NCI-H2227 treated with DMSO at 0.1 percent for 48 hours (cell line): ENCODE data around the gene IL17REL.
A peak's percentile ranks its signal among the peaks of the same experiment; 100 is the strongest.

Experiments used
- DNase-seq: peaks from one replicate; lab custom pipeline; 2025; lab: John Stamatoyannopoulos, UW

IL17REL gene

GRCh38 chr22:50046019-50046415 is 33.5 kb upstream of the IL17REL start:
- no peak for DNase-seq

- no peak for DNase-seq
These were observed 32.9 kb upstream of the IL17REL start for GRCh38 chr22:50045211-50046018.

- no peak for DNase-seq
These were observed 32.0 kb upstream of the IL17REL start for GRCh38 chr22:50044485-50045118.

DNA sequence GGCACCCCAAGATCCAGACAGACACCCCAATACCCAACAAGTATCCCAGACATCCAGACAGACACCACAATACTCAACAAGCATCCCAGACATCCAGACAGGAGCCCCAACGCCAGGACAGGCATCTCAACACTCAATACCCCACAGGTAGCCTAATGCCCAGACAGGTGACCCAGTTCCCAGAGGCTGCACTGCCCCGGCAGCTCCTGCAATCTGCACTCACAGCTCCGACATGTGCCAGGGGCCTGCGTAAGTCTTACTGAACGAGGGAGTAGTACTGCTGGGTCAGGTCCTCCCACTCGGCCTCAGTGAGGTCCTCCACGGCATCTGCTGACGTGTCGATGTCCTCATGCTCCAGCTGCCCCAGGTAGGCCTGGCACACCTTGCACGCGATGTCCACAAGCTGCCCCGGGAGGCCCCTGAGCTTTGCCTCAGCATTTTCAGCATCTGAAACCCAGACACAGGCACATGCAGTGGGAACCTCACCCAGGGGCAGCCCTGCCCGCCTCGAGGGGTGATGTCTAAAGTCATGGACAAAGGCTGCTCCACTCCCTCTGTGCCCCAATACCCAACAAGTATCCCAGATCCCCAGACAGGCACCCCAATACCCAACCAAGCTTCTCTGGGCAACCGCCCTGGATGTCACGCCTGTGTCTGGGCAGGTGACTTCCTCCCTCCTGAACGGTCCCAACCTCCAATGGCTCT is 28.9 kb upstream of the IL17REL start:
- DNase-seq, result no peak

DNA sequence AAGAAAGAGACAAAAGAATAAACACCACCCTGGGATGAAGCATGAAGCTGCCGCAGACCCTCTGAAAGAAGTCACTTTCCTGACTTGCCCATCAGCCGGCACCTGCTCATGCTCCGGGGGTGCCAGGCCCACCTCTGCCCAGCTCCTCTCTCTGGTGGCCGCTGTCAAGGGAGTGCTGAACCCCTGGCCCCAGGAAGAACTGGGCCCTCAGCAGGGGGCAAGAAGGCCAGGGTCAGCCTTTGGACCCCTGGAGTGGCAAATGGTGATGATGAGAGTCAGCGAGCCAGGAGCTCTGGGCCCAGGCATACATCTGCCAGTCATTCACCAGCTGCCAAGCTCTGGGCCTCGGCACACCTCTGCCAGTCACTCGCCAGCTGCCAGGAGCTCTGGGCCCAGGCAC is 28.2 kb upstream of the IL17REL start:
- DNase-seq, result no peak

GRCh38 chr22:50039669-50040443 is 27.3 kb upstream of the IL17REL start:
- DNase-seq, result no peak

DNA sequence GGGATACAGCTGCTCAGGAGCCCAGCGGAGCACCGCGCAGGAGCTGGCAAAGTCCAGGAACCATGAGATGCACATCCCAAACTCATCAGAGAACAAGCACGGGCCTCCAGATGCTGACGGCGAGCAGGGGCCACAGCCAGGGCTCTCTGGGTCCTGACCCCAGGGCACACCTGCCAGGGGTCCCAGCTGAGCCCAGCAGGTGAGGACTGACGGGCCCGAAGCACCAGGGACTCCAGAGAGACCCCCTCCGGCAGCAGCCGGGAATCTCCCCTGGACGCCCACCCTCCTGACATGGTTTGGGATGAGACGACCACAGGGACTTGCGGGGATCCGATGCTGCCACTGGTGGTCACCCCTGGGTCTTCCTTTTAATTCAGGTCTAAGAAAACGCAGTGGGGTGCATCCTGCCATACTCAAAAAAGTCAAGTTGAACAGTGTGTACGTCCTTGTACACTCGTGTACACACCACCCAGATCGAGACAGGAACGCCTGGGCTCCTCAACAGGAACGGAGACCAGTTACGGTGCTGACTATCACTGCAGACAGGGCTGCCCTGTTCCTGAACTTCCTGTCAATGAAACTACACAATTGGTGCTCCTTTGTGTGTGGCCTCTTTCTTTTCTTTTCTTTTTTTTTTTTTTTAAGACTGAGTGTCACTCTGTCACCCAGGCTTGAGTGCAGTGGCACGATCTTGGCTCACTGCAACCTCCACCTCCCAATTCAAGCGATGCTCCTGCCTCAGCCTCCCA is 23.6 kb upstream of the IL17REL start:
- no peak for DNase-seq

GRCh38 chr22:50035131-50035881 is 22.7 kb upstream of the IL17REL start:
- no peak for DNase-seq

DNA sequence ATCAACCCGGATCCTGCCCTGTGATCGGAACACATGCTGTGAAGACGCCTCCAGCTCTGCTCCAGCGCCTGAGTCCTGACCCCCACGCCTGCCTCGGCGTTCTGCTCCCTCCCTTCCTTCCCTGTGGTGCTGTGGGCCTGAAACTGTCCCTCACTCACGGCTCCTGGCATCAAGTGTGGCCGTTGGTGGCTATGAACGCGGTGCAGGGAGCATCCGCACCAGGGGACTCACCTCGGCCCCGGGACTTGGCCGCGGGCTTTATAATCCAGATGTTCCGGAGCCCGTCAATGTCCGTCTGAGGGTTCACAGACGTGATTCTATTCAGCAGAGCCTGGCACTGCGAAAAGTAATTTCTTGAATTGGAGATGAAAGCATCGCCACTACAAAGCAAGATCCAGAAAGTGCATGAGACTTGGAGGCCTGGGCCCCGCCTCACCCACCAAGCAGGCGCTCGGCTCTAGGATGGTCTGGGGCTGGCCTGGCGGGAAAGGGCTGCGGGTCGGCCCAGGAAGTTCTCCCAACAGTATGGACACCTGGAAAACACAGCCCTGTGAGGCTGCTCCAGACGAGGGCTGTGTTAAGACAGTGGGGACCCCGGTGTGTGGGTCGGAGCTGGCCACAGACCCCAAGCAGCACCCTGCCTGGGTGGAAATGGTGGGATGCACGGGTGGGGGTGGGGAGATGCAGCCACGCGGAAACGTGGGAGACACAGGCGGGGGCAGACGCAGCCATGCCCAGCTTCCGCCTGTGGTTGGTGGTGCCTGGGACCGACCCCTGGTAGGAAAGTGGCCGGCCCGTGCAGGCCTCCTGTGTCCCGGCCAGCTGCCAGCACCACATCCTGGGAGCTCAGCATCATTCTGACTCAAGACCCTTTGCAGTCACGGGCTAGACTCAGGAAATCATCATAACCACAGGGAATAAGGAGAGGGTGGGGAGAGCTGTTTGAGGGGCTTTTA is 21.8 kb upstream of the IL17REL start:
- DNase-seq, result no peak

DNA sequence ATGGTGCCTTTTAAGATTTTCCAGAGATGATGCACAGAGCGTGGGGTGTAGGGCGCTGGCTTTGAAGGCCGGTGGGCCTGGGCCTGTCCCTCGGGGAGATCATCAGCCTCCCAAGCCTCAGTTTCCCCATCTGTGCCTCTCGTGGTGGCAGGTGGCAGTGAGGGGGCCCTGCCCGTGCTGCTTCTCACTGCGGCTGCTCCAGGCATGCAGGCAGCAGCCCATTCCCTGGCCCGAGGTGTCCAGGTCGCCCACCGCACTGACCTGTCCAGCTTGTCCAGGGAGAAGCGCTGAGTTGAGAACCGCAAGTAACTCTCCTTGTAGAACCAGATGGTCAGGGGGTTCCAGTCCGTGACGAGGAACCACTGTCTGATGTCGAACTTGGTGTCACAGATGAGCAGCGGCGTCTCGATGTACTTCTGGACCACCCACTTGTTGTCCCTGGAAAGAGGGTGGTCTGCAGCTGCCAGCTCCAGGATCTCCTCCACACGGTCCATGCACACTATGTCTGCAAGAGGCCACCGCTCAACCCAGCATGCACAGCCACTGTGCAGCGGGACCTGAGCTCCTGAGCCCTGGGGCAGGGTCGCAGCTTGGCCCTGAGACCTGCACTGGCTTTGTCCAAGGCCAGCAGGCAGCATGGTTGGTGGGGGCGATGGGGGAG is 20.5 kb upstream of the IL17REL start:
- no peak for DNase-seq

- DNase-seq, result no peak
These were observed 19.7 kb upstream of the IL17REL start for GRCh38 chr22:50032109-50032871.

GRCh38 chr22:50031189-50032091 is 18.9 kb upstream of the IL17REL start:
- DNase-seq, result no peak

DNA sequence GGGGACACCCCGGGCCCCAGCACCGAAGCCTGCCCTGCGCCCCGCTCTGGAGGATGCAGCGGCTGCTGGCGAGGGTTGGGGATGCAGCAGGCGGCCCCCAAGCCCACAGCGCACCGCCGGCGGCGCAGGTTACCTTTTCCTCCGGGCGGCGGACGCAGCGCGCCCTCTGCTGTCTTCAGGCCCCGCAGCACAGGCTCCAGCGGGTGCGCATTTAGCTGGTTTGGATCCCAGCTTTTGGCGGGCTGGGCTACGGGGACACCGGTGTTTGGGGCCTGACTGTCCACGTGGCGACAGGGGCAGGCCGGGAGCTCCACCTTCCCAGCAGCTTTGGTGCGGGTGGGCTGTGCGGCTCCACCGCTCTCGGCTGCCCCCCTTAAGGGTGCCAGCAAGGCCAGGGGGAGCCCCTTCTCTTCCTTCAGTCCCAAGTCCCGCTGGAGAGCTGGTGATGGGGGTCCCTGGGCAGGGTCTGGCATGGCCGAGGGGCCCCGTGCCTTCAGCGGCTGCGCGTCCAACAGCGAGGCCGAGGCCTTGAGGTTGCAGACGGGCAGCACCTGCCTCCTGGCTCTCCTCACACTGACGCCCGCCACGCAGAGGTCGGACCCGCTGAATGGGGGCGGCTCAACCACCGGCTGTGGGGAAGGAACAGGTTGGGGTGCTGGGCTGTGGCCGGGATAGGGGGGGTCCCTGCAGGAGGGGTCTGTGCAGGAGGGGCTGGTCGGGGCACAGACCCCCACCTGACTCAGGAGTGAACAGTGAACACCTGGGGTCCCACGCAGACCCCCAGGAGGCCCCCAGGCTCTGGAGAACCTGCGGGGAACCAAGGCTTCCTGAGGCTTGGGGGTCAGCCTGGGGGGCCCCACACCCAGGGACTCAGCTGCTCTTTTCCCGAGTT is 18.0 kb upstream of the IL17REL start:
- DNase-seq, result peak; percentile 20

DNA sequence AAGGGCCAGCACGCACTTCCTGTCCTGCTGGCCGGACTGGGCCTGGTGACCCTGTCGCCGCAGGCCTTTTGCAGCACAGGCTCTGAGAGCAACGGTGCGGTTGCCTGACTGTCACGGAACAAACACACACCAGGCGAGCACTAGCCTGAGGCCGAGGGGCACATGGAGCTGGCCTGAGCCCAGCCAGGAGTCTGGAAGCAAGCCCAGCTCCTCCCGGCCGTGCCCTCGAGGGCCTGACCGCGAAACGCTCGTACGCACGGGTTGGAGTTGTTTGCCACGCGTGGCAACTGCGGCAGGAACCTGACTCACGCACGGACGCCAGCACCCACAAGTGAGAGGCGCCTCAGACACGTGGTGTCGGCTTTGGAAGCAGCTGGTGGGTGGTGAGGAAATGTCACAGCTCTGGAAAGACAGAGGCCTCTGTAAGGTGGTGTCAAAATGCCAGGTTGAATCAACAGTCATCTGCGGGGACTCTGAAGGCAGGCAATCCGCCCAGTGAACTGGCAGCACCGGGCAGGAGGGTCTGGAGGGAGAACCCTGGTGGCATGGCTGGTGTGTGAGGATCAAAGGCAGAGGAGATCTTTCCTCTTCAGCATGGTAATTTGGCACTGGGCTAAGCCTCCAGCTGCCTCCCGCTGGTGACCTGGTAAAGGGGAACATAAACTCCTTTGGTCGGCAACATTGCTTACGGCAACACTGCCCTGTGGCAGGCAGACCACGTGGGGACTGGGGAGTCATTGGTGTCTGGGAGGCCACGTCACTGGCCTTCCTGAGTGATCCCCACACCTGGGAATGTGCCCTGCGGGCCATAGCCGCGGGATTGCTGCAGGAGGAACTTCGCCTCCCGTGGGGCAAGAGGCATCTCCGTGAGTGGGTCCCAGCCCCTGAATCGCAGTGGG is 15.3 kb upstream of the IL17REL start:
- no peak for DNase-seq

DNA sequence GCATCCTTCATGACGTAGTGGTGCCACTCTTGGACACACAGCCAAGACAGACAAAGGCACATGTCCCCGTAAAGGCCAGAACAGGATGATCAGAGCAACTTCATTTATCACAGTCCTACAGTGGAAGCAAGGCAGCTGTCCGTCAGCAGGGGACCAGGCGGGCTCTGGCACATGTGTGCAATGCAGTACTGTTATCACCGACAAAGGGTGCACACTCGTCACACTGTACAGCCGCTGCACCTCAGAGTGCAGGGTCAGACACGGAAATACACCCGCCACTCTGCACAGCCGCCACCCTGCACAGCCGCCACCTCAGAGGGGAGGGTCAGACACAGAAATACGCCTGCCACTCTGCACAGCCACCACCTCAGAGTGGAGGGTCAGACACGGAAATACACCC is 13.4 kb upstream of the IL17REL start:
- no peak for DNase-seq
